DMS79 (cell line): ENCODE measurements around the gene POU6F1.
"Not testable (repeated sequence)": the region's sequence is repeated elsewhere in the genome, so short reads cannot be mapped to it uniquely, and the experiment has no call there.

Experiments used
- DNase-seq: peaks from one replicate; lab custom pipeline; 2025; lab: John Stamatoyannopoulos, UW

The POU6F1 gene

DNA sequence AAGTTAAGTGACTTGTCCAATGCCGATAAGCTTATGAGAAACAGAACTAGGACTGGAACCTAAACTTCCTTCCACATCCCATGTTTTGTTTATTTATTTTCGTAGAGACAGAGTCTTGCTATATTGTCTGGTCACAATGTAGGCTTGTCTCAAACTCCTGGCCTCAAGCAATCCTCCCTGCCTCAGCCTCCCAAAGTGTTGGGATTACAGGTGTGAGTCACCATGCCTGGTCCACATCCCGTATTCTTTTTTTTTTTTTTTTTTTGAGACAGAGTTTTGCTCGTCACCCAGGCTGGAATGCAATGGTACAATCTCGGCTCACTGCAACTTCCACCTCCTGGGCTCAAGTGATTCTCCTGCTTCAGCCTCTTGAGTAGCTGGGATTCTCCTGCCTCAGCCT lies 9.2 kb upstream of the POU6F1 start:
- not testable (repeated sequence) for DNase-seq

DNA sequence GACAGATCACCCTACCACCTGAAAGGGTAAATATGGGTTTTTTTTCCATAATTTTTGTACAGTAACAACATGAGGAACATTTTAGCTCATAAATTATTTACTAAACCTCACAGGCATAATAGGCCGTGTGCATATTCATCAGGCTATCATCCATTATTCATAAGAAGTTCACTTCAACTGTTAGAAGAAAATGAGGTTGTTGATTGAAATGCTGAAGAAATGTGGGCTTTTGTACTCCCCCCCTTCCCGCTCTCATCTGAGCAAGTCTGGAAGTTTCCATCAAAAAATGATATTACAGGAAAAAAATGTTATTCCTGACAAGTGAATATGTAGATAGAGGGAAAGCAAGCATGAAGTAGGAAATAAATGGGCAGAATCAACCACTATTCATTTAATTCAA lies 7.9 kb upstream of the POU6F1 start:
- no peak for DNase-seq

DNA sequence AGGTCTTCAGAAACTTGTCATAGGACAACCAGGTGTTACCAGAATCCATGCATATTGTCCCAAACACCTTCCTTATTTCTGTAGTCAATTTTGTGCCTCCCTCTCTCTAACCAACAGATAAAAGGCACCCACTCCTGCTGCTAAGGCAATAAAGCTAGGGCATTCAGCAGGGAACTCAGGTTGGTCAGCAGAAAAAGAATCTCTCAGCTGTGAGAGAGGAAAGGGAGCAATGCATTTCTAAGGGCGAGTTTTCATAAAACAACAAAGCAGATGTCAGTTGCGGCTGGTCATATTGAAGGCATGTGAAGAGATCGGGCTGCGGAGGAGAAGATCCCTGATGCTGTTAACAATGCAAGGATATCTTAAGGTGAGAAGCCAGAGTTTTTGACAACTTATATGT lies 7.4 kb upstream of the POU6F1 start:
- no peak for DNase-seq

DNA sequence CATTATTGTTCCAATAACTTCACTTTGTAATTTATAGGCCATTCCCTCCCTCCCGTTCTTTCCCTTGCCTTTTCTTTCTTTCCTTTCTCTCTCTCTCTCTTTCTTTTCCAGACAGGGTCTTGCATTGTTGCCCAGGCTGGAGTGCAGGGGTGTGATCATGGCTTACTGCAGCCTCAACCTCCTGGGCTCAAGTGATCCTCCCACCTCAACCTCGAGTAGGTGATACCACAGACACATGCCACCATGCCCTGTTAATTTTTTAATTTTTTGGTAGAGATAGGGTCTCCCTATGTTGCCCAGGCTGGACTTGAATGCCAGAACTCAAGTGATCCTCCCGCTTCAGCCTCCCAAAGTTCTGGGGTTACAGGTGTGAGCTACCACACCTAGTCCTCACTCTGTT lies 6.8 kb upstream of the POU6F1 start:
- no peak for DNase-seq

DNA sequence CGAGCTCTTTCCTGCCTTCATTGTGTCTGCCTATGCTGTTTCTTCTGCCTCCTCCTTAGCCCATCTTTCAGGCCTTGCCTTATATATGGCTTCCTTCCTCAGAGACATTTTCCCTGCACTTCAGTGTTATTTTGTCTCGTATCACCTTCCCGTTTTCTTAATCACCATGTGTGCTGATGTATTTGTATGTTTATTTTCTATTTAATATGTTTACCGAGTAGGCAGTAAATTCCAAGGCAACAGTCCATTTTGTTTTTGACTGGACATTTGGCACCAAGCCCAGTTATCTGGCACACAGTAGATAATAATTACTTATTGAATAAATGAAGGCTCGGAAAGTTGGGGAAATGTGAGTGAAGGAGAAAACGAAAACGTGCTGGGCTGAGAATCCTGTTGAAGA lies 4.6 kb upstream of the POU6F1 start:
- no peak for DNase-seq

DNA sequence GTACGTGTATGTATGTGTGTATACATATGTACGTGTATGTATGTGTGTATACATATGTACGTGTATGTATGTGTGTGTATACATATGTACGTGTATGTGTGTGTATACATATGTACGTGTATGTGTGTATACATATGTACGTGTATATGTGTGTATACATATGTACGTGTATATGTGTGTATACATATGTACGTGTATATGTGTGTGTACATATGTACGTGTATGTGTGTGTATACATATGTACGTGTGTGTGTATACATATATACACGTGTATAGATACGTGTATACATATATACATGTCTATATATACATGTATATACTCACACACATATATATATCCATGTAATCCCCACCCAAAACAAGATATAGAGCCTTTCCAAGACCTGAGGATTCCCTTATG lies 2.0 kb upstream of the POU6F1 start:
- DNase-seq, result not testable (repeated sequence)

DNA sequence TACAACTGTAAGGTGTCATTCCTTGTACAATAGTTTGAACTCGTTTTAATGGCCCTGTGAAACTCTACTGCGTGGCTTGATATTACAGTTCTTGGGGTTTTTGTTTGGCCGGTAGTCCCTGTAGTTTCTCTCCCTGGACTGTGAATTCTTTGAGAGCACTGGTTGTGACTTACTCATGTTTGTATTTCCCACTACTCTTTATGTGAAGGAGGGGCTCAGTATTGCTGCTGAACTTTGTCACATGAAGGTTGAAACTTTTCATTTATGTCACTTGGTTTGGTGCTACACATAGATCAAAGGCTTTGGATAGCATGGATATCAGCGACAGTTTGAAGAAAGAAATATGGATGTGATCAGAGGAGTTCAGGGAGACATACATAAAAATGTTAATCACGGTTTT lies 1.5 kb upstream of the POU6F1 start:
- DNase-seq, result no peak

DNA sequence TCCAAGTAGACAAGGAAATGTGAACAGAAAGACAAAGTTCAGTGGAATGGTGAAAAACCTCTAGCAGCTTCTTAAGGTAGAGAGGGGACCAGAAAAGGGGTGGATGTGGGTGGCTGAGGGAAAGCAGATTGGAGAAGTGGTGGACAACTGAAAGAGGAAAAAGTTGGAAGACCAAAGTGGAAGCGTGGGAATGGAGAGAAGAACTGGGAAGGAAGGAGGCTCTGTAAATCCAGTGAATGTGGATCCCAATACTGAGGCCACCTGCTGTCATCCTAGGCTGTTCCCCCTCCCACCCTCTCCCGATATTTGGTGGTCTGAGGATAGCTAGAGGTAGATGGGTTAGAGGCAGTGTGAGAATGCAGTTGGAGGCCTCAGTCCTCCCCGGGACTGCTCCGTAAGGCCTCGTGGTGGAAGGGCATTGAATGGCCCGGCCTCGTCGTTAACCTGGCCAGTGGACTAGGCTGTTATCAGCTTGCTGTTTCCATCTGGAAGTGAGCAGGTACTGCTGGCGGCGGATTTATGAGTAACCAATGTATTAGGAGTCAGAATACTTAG lies 822 bp upstream of the POU6F1 start:
- DNase-seq, result no peak

DNA sequence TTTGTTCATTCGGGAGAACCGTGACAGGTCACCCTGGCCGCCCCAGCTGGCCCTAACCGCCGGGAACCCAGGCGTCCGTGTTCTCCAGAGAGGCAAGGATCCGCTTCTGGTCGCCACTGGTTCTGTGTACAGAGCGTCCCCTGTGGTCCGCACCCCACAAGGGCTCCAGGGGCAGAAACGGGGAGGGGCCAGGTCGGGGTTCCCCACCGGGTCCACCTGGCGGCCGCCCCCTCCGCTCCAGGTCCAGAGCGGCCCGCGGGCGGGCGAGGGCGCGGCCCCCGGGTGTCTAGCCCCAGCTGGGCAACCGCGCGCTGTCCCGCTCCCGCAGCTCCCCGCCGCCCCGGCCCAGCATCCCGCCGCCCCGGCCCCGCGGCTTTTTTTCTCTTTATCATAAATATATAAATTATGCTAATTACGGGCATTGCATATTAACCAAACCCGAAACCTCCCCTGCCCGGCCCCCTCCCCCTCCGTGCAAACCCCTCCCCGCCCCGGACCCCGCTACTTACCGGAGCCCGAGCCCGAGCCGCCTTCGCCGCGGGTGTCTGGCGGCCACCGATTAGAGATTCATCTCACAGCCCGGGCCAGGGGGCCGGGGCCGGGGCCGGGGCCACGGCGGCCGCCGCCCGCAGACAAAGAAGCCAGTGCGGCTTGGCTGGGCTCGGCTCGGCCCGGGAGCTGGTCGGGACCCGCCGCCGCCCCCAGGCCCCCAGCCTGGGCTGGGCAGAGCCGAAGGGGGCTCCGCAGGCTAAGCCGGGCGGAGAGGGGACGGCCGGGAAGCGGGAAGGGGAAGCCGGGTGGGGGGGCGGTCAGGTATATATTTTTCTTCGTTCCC lies 512 bp downstream of the POU6F1 start:
- DNase-seq, result no peak

DNA sequence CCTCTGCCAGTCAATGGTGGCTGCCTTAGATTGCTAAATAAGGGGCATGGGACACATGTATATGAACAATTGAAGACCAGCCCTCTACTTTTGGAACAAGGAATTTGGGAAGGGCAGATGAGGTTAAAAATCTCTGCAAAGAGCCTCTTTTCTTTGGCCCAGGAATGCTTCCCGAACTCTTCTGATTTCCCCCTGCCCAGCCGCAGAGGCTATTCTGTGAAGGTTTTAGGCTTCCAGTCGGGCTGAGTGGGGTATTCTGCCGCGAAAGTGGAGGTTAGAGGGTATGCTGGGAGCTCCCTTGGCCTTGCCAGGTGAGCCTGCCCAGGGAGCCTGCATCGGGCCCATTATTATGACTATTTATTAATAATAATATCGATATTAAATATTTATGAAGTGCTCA lies 1.2 kb downstream of the POU6F1 start:
- no peak for DNase-seq

DNA sequence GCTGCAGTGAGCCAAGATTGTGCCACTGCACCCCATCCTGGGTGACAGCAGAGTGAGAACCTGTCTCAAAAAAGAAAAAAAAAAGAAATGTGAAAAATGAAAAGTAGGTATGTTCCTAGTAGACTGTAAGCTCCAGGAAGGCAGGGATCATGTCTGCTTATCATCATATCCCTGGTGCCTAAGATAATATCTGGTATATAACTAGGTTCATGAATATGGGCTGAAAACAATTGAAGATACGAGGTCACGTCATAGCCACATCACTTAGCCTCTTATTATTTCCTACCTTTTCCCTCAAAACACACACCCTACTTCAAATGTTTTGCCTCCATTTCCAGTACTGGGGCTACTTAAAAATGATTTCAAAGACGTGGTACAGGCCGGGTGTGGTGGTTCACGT lies 3.0 kb downstream of the POU6F1 start:
- no peak for DNase-seq

DNA sequence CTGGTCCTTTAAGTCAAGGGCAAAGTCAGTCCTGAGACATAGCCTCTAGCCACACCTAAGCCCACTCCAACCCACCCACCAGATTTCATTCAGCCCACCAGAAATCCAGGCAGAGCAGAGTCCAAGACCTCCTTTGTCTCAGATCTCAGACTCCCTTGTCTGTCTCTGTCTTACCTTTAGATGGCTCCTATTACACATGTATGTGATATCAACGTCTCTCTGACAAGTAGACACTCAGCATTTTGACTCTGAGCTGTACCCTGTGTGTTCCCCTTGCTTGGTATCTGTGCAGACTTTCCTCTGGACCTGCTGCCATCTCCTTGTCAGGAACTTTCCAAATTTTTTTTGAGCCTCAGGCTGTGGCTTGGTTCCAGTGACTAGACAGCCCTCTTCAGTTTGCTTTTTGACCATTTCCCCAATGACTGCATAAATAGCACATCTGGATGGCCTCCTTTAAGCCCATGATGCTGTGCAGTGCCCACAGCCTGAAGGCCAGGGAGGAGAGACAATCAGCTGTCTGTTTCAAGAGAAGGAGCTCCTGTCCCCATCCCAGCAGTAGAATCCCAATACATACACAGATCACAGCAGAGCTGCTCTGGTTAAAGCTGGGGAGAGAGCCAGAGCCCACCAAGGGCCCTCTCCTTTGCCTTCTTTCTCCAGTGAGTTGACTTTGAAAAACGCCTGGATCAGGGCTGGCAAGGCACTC lies 7.0 kb downstream of the POU6F1 start:
- DNase-seq, result no peak

DNA sequence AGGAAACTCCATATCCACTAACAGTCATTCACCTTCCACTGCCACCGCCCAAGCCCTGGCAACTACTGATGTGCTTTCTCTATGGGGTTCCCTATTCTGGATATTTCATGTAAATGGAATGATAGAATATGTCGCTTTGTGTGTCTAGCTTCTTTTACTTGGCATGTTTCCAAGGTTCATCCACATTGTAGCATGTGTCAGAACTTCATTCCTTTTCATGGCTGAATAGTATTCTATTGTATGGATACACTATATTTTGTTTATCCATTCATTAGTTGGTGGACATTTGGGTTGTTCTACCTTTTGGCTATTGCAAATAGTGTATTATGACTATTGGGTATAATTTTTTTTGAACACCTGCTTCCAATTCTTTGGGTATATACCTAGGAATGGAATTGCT lies 8.6 kb downstream of the POU6F1 start:
- DNase-seq, result no peak

DNA sequence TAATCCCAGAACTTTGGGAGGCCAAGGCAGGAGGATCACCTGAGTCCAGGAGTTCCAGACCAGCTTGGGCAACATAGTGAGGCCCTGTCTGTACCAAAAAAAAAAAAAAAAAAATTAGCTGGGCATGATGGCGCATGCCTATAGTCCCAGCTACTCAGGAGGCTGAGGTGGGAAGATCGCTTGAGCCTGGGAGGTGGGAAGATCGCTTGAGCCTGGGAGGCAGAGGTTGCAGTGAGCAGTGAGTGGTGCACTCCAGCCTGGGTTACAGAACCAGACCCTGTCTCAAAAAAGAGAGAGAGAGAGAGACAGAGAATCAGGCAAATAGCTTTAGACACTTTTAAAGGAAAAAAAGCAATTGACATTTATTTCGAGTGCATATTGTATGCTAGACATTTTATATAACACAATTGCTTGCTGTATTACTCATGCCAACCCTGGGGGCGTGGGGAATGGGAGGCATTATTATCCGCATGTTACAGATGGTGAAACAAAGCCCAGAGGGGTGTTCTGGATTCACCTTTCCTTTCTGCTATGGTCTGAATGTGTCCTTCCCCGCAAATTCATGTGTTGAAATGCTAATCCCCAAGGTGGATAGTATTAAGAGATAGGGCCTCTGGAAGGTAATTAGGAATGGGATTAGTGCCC lies 9.7 kb downstream of the POU6F1 start:
- DNase-seq, result no peak

DNA sequence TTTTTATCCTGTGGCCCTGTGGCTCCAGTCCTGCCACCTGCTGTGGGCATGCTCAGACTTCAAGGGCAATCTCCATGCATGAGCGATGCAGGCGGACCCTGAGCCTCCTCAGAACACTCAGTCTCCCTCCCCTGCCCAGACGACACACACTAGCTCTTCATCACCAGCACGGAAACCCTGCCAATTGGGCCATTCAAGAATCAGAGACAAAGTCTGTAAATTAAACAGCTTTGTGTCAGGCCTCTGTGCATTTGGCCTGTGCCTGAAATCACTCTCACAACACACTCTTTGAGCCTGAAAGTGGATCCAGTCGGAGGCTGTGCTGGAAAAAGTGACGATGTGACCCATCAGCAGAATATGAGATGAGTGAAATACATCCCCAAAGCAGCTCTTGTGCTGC lies 12.5 kb downstream of the POU6F1 start:
- DNase-seq, result no peak

DNA sequence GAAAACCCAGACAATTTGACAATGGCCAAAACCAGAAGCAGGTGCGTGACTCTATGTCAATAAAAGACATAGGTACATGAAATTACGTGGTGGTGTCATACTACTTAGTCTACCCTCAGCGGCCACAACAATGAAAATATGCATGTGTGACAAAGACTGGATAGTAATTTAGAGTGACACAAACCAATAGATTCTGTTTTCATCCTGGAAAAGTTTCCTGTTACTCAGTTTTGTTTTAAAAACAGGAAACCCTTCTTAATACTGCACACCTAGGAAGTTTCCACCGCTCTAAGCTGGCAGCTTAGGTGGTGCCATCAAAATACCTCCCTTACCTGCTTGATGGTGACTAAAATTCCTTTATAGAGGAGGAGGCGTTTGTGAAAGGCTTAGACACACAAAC lies 15.1 kb downstream of the POU6F1 start:
- DNase-seq, result no peak

DNA sequence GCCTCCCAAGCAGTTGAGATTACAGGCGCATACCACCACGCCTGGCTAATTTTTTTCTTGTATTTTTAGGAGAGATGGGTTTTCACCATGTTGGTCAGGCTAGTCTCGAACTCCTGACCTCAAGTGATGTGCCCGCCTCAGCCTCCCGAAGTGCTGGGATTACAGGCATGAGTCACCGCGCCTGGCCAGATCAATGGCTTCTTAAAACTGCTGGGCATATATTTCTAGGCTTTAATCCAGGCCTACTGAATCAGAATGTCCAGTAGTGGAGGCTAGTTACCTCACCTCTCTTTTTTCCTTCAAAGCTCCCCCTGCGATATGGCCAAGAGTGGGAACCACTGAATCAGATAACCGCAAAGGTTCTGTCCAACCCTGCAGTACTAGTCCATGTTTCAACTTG lies 17.1 kb downstream of the POU6F1 start:
- DNase-seq, result no peak

DNA sequence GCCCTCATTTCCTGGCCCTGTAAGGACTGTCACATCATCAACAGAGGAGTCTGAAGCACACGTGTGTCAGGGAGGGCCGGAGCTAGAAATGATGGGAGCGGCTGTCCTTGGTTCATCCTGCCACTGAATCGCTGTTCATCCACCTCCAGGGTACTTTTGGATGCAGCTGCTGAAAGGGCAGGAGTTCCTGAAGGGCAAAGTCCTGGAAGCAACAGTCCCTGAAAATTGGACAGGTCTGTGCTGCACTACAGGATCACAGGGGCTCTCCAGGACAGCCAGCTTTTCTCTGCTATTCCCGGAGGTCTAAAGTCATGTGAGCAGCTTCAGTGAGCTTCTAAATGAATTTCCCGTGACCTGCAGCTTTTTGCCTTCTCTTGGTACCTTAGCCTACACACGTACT lies 17.7 kb downstream of the POU6F1 start:
- no peak for DNase-seq

DNA sequence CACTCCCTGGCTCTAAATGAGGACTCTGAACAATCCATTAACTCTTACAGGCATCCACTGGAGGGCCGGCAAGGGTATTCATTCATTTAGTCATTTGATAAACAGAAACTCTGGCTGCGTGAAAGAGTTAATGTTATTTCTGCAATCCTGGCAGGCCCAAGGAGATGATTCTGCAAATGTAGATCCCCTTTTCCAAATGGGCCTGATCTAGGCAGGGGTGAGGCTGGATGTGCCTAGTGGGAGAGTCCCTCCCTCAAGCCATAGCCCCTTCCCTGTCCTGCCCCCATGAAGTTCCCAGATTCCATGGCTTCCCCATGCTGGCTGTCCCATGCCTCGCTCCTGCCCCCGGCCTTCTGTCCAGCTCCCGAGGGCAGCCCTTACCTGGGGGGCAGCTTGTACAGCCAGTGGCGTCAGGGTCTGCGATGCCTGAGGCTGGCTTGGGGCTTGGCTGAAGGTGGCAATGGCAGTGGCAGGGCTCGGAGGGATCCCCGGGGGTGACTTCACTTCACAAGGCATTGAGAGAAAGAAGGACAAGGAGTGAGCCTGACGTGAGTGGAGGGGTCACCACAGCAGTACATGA lies 18.4 kb downstream of the POU6F1 start:
- DNase-seq, result no peak

DNA sequence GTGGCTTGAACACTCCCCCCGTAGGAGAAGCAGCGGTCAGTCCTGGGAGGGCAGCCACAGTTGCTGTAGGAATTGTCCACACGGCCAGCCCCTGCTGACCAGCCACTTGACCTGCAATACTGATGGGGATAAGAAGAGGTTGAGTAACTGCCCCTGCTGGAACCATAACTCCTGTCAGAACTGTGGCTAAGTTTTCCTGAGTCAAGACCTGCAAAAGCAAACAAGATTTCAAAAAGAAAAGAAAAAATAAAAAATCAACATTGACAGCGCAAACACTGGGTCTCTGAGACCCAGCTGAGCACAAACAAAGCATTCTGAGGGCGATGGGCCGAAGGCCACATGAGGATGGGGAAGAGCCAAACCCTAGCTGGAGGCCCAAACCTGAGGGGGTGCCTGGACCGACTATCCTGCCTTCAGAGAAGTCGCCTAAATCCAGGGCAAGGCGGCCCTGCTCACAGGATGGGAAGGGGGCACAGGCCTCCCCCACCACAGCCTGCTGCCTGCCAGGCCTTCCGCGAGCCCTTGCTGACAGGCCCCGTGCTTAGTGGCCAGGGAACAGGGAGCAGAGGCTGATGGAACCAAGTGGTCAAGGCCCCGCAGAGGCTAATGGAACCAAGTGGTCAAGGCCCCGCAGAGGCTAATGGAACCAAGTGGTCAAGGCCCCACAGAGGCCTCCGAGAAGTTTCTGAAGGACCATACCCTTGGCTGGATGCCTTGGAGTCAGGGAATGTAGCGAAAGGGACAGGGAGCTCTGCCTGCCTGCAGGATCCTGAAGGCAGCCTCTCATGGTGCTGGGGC lies 19.1 kb downstream of the POU6F1 start:
- DNase-seq, result no peak

DNA sequence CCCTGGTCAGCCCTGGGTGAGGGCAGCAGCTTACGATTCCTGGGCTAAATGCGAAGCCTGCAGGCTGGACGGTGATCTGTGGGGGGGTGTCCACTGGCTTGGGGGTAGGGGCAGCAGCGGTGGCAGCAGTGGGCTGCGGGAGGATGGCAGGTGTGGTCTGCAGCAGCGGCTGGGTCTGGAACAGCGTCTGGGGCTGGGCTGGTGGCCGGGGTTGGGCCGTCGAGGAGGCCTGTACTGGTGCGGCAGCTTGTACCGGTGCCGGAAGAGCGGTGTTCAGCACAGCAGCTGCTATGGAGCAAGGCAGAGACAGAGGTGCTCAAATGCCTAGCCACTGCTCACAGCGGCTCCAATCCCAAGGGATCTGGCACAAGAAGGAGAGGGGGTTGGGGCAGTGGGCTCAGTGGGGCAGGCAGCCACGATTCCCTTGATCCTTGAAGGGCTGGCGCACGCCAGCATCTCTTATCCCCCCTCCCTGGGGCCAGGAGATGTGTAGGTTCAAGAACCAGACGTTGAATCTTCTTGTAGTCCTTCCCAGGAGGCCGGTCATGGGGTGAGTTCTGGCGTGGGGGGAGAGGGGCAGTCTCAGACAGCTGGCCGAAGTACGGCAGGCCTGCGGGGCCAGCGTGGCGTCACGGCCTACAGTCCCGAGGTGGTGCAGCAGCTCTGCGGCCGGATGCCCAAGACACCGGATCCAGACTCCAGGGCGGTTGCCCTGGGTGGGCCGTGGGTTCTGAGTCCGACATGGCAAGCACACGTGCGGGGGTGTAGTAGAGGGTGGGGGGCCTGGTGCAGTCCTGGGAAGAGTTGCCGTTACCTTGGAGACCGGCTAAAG lies 19.9 kb downstream of the POU6F1 start:
- no peak for DNase-seq
